Sciatic nerve (tissue), 2 donors: Measurements from ENCODE around the gene PDZD8. TPM values are rescaled to one million over a fixed set of nuclear protein-coding genes. Genes with fewer than 3 reads are reported as not detected.

Experiments
- ATAC-seq: fragments of 200-7000 bp; cut with Tn5 transposase; one replicate; pipeline ENCODE4 v1.9.1; 2020; ENCODE audit warnings: mild to moderate bottlenecking, moderate library complexity
- DNase-seq: peaks from one replicate; pipeline ENCODE4 v3.0.0-alpha.2; 2020; ENCODE audit warnings: low spot score
- intact Hi-C: fragments of 100-400 bp; cut with DNase I; formaldehyde crosslinking; loops from one replicate; pipeline ENCODE4 v1.14.2; 2022
- total RNA-seq: library from RNA; stranded (reverse); fragmentation: NEBNext Ultra II Directional; extraction: Animal tissue kit (Norgen Biotek cat#: 25700); gene quantifications from one replicate; pipeline ENCODE4 v1.2.1, GENCODE V29; 2021
- donor health status: DM: no; HTN: no; CAD: no.
- donor health status: DM: no; HTN: no; CAD: no.

PDZD8 gene
- total RNA-seq, 1 donor from 2014 or later, result 55.2 TPM

DNA sequence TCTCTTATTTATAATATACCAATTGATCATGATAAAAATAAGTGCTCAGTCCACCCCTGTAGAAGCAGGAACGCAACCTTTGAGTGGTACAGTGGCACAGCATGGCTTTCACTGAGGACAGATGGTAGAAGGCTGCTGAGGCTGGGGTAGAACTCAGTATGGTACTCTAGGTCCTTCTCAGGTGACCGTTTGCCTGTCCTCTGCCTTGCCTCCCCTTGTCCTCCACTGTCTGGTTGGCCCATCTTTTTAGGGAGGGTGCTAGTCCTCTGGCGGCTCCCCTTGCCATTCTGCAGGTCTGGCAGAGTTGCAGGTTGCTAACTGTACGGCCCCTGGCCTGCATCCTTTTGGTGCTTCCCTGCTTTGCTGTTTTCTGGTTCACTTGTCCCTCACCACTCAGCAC is 107.0 kb downstream of the PDZD8 start:
- ATAC-seq (no peak), DNase-seq (no peak)
- intact Hi-C loops, result no loop called here

DNA sequence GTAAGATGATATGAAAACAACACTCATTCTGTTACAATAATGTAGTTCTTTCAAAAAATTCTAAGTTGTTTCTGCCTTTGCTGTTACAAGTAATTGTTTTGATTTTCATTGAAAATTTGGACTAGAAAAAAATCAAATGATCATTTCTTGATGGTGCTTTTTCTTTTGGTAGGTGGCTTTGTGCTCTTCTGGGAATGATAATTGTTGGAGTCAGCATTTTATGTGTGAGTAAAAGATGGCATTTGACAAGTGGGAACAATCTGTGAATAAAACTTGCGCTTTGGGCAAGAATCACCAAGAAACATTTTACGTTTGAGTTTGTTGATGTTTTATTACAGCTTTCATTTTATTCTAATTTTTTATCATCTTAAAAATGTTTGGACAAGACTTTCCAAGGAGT is 108.4 kb downstream of the PDZD8 start:
- ATAC-seq, result no peak
- intact Hi-C loops, result no loop called here
- DNase-seq, result no peak

DNA sequence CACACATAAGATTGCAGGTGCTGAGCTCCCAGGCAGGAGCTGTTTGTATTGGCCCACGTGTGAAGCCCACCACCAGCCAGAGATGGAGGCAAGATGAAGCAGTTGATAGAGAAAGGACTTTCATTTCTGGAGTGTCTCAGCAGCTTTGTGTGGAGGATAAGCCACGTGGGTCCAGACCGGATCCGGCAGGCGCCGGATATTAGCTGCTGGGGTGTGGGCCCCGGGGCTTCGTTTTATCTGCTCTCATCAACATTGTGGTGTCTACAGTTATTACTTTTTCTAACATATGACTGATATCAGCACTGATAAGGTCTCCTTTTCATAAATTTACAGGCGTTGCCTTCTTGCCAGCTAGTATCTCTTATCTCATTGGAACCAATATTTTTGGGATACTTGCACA is 108.8 kb downstream of the PDZD8 start:
- intact Hi-C loops, result no loop called here
- DNase-seq (no peak), ATAC-seq (no peak)

DNA sequence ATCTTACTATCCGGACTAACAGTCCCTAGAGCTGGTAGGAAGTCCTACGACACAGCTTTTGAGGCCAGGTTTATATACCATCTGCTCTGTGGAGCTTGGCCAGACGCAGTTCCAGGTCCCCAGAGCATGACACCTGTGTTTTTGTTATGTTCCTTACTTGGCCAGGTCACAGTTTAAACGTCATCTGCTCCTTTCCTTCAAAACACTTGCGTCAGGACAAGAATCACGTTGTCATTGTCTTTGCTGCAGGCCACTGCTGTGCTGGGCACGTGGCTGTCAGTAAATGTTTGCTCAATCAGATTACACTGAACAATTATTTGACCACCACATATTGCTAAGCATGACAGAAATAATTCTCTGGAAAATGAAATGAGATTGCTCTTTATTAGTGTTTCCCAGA is 110.5 kb downstream of the PDZD8 start:
- intact Hi-C loops, result no loop called here
- DNase-seq, result no peak
- ATAC-seq, result no peak

DNA sequence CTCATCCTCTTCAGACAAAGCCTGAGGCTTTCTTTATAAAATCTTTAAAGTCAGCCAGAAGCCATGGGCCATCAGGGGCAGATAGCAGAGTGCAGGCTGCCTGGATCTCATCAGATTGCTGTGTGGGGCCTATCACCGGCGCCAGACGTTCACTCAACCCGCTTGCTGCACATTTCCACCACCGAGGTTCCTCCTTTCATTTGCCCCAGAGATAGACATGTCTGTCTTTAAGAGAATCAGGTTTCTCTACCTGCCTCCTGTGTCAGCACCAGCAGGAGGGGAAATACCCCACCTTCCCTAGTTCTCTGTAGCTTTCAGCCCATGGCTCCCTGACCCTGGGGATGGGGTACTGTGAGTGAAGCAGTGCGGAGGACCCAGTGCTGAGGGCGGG is 112.3 kb downstream of the PDZD8 start:
- DNase-seq, result no peak
- no peak for ATAC-seq
- intact Hi-C loops, result no loop called here

DNA sequence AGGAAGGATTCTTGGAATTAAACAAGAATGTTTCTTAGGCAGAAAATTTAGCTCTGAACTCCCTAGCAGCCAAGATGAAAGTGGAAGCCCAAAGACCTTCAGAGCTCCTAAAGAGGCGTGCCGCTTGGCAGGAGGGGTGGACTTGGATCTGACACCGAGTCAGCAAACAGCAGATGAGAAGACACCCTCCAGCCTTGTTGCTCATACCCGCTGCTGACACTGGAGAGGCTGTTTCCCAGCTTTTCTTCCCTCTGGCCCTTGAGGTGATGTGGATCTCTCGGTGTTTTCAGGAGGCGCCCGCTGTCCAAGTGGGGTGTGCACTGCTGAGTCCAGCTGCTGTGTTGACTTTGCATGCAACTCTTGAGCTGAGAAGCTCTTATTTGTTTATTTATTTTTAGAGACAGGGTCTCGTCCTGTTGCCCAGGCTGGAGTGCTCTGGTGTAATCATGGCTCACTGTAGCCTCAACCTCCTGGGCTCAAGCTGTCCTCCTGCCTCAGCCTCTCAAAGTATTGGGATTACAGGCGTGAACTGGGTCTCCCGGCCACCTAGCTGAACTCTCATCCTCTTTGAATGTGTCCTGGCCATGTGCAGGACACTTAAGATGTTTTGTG is 112.8 kb downstream of the PDZD8 start:
- intact Hi-C loops, result no loop called here

DNA sequence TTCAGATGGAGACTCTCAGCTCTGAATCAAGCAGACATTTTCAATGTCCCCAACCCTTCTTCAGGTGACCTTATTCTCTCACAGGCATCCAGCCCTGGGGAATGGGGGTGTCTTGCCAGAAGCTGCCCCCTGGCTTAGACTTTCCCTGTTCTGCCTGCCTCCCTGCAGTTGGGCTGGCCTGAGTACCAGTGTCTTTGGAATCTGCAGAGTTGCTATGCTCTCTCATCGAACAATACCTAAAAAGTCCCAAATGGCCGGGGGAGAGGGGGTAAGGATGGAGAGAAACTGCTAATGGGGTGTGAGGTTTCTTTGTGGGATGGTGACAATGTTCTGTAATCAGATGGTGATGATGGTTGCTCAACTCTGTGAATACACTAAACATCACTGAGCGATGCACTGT is 113.7 kb downstream of the PDZD8 start:
- intact Hi-C loops, result no loop called here
- ATAC-seq (no peak), DNase-seq (no peak)

More for the DNA sequence above, 112.8 kb downstream of the PDZD8 start:
- DNase-seq (no peak), ATAC-seq (no peak)

DNA sequence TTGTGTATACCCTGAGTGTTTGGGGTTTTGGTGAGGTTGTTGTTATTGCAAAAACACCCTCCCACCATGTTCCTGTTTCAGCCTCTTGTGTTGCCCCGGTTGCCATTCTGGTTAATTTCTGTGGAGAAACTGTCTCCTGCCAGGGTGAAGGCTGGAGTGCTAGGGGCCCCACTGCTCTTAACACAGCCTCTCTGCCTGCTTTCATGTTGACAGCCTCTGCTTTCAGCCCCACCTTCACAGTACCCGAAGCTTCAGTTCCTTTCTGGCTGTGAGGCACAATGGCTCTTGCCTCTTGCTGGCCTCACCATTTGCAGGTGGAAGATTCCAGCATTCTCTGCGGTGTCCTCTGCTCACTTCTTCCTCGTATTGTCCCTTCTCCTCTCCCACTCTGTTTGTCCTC is 115.2 kb downstream of the PDZD8 start:
- DNase-seq (no peak), ATAC-seq (no peak)
- intact Hi-C loops, result no loop called here

DNA sequence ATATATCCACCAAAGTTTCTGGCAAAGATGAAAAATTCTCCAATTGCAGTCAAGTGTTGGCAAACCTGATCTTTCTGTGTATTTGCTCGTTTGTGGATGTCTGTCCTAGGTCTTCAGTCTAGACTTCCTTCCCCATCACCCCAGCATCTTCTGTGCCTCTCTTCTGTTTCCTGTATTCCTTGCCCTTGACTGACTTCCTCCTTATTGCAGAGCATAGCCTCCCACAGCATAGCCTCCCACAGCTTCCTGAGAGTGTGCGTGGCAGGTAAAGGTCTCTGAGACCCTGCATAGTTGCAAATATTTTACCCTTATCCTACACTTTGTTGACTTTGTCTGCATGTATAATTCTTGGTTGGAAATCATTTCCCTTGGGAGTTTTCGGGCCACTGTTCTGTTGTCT is 116.0 kb downstream of the PDZD8 start:
- intact Hi-C loops, result no loop called here
- DNase-seq (no peak), ATAC-seq (no peak)

DNA sequence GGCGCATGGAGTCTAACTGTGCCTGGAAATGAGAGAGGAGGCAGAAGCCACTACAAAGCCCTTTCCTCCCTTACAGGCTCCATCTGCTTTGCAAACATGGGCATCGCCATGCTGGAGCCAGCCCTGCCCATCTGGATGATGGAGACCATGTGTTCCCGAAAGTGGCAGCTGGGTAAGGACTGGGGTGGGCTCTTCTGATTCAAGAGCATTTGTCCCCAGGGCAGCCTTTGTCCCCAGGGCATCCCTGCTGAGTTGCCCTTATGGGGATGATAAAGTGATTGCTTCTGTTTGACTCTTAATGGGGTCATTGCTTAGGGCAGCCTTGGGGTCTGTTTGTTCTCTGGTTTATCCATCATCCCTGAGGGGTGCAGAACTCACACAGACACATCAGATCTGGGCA is 117.5 kb downstream of the PDZD8 start:
- no peak for DNase-seq

DNA sequence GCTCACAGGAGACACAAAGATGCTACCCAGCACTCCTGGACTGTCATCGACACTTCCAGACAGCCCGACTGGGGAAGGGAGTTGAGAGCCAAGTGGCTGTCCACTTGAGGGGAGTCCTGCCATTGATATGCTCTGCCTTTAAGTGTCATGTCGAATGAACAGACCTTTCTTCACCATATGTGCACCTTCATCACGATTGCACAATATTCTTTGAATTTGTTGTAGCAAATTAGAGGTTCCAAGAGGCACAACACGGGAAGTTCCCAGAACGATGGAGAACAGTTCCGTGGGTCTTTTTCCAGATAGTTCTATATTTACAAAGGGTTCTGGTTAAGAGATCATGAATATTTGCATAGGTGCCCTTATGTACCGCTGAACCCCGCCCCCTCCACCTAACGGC is 118.3 kb downstream of the PDZD8 start:
- ATAC-seq (no peak), DNase-seq (no peak)
- intact Hi-C loops, result no loop called here

More for the DNA sequence above, 117.5 kb downstream of the PDZD8 start:
- intact Hi-C loops, result no loop called here
- no peak for ATAC-seq

DNA sequence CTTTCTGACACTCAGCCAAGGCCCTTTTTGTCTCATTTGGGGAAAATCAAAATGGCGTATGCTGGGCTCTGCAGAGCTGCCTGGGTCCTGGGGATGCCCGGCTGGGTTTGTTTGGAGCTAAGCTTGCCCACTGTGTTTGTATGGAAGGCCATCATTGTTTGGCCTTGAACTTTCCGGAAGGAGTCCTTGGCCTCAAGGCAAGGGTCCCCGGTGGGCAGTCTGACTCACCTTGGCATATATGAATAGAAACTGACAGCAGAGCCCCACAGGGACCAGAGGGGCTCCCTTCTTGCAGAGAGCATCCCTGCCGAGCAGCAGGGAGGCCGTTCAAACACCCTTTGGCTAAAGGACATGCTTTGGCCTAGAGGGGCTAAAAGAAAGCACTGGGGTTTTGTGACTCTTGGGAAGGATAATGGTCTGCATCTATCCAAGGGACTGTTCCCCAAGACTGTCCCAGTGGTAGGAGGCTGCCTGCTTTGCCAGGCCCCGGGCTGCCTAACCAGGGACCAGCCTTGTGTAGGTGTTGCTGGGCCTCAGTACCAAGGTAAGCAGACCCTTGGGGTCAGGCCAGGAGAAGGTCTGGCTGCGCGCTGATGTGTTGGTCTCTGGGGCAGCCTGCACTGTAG is 119.3 kb downstream of the PDZD8 start:
- intact Hi-C loops, result no loop called here
- ATAC-seq (no peak), DNase-seq (no peak)

DNA sequence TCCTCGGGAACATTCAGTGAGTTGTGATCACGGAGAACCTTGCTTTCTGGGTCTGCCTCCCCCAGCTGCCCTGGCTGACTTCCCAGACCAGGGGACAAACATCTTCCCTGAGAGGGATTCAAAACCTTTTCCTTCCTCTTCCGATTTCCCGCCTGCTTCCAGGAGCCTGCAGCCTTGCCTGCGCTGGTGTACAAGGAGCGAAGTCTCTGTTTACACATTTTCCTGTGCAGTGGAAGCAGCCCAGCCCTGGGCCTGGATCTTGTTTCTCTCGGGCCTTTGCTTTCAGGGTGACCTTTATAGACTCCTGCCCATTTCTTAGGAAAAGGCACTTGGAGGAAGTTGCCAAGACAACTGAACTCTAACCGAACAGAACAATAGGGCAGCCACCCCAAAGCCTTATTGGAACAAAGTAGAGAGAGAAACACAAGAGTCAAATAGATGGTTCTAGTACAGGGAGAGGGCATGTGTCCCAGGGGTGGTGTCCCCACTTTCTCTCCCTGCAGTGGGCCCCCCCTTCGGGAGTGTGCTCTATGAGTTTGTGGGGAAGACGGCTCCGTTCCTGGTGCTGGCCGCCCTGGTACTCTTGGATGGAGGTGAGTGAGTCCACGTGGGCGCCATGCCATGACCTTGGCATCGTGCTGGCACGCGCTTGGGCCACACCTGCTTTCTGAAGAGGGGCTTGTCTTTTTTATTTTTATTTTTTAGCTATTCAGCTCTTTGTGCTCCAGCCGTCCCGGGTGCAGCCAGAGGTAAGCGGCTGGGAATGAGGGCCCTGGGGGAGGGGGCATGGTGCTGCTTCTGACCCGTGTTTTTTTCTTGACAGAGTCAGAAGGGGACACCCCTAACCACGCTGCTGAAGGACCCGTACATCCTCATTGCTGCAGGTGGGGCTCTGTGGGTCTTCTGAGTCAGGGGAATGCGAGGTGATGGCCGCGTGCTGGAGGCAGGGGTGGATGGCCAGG is 120.2 kb downstream of the PDZD8 start:
- DNase-seq, result no peak
- intact Hi-C loops, result no loop called here

DNA sequence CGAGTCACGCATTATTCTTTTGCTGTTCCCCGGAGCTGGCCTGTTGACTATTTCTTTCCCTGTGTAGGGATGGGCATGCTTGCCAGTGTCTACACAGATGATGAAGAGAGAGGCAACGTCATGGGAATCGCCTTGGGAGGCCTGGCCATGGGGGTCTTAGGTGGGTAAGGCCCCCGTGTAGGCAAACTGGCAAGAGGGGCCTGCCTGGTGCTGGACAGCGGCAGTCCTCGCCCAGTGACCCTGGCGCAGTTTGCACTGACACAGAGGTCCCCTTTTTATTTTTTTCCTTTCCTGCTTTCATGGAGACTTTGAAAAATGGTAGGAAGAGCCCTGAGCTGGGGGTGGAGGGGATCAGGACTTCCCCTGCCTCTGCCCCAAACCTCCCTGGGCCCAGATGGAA is 120.9 kb downstream of the PDZD8 start:
- no peak for ATAC-seq
- intact Hi-C loops, result no loop called here
- DNase-seq, result no peak

More for the DNA sequence above, 120.2 kb downstream of the PDZD8 start:
- ATAC-seq, result no peak

DNA sequence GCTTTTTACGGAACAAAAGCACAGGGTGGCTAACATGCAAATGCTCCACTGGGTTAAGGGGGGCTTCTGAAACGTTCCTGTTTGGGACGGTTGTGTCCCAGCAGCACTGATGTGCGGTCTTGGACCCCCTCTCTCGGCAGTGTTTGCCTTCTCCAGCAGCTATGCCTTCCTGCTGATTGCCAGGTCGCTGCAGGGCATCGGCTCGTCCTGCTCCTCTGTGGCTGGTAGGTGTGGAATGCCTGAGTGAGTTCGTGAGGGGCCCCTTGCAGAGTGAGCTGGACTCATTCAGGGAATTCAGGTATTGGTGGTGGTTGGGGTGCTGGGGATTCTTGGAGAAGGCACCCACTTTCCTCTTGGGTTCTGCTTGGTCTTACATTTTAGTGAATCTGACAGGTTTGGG is 121.3 kb downstream of the PDZD8 start:
- ATAC-seq (no peak), DNase-seq (no peak)
- intact Hi-C loops, result no loop called here

DNA sequence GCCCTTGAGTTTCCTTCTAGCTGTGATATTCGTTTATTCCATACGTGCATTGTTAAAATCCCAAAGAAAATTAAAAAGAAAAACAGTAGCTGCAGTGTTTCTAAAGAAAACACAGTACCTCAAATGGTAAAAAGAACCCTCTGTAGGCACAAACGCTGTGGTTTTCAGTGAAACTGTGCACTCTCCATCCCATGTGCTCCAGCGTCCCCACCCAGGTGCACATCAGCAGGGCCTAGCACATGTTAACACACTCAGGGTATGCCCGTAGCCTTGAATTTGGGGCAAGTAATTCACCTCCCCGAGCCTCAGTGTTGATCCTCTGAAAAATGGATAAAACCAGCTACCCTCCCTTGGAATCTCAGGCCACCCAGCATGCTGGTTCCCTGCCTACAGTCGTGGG is 124.8 kb downstream of the PDZD8 start:
- ATAC-seq, result no peak

DNA sequence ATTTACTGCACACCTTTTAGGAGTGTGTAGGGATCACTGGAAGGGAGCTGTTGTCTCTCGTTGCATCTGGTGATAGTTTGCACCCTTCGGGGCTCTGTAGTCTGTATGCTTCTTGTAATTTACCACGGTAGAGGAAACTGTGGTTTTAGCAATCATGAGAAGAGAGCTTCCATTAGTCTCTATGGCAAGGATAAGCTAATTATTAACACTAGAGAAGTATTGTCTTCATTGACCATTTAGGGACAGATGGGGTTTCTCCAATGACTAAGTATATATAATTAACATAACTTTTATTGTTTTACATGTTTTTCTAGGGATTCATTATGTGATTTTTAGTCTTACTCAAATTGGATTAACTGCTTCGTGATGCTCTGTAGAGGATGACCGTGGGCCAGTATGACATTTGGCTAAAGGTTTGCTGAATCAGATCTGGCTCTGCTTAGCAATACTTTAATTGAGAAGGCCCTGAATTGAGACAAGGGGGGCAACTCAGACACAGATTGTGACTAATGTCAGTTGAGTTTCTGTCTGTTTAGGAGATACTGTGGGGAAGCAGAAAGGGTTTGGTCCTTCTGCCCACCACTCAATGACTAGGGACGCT is 125.6 kb downstream of the PDZD8 start:
- no peak for DNase-seq
- ATAC-seq, result no peak
- intact Hi-C loops, result no loop called here

More for the DNA sequence above, 124.8 kb downstream of the PDZD8 start:
- intact Hi-C loops, result no loop called here
- DNase-seq, result no peak

DNA sequence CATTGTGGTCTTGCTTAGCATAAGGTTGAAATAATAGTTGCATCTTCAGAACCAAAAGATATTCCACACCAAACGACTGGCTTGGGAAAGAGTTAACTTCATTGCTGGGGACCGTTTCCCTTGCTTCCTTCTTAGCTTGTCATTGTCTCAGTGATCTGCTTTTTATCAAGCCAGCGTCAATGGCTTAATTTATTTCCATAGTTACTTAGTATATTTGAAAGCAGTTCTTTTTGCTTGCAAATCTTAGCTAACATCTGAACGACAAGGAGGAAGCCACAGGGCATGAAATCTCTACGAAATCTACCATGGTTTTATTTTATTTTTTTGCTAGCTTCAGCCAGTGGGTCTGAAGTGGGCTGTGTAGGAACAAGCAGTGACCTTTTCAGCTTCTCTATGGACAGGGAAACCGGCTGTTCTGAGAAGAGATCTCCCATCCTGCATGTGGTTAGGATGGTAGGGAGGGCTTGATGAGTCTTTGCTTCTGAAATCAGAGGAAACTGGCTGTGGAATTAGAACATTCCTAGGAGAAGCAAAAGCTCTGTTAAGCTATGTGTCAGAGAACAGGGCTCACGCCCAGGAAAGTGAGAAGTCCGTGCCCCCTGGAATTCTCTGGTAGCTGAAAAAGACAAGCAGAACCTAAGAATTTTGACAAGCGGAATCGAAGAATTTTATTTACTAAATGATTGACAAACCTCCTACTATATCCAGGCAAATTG is 126.3 kb downstream of the PDZD8 start:
- intact Hi-C loops, result no loop called here
- ATAC-seq, result no peak
- DNase-seq, result no peak

DNA sequence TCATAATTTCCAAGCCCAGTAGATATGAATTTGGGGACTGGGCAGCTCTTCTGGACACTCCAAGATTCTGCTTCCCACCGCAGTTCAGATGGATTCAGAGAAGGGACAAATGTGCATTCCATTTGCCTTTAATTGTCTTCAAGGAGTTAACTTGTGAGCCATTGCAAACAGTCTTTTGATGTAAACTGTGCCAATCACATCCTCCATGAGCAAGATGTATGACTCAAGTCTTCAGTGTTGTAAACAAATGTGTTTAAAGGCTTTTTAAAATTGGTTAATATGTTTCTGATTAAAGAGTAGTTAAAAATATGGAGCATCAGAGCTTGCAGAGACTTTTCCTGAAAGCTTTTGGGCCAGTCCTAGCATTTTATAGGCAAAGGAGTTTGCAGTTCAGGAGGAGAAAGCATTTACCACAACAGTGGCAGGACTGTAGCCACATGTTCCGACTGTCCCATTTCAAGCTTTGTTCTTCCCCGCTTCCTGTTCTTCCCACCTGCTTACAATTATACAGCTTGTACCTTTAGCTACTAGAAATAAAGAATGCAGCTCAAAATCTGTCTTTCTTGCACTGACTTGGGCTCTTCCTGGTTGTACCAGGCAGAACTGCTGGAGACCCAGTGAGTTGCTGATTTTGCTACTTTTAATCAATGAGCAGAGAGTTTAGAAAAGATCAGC is 128.1 kb downstream of the PDZD8 start:
- ATAC-seq (no peak), DNase-seq (no peak)
- intact Hi-C loops, result no loop called here
